SU-DHL-6 (cell line): ENCODE data around the gene HLA-DPB1.

Experiments
- H2AFZ ChIP-seq: fragments of 200-600 bp; sonication (generic); 2 replicates; pipeline ENCODE4 v1.6.1; 2014; ENCODE audit warnings: low read depth, mild to moderate bottlenecking, moderate library complexity, mixed read lengths, antibody characterized with exemption, low read length; ENCODE audit not compliant: severe bottlenecking
- H3F3A ChIP-seq: fragments of 200-600 bp; shearing (Covaris generic); 2 replicates; pipeline ENCODE4 v1.6.0; 2016; ENCODE audit warnings: antibody characterized with exemption, mild to moderate bottlenecking; ENCODE audit not compliant: insufficient read depth
- H3K27ac ChIP-seq: fragments of 200-600 bp; sonication (generic); 2 replicates; pipeline ENCODE4 v1.5.1; 2016; ENCODE audit warnings: low read depth, mild to moderate bottlenecking, low read length, moderate library complexity, mixed read lengths
- H3K27me3 ChIP-seq: fragments of 200-600 bp; sonication (generic), shearing (Covaris generic); 2 replicates; pipeline ENCODE4 v1.6.0; 2014; ENCODE audit warnings: mild to moderate bottlenecking, low read length
- H3K36me3 ChIP-seq: fragments of 200-600 bp; sonication (generic); 2 replicates; pipeline ENCODE4 v1.6.1; 2014; ENCODE audit warnings: mild to moderate bottlenecking, low read length, mixed read lengths
- H3K4me2 ChIP-seq: fragments of 300-600, 200-600 bp; shearing (Covaris generic), sonication (generic); 2 replicates; pipeline ENCODE4 v1.6.0; 2014; ENCODE audit warnings: low read length, low read depth, mild to moderate bottlenecking; ENCODE audit not compliant: poor library complexity, severe bottlenecking
- H3K4me3 ChIP-seq: fragments of 200-600 bp; sonication (generic); 2 replicates; pipeline ENCODE4 v1.5.1; 2014; ENCODE audit warnings: antibody characterized with exemption, low read length, mild to moderate bottlenecking, mixed read lengths; ENCODE audit not compliant: insufficient read depth, poor library complexity, severe bottlenecking
- H3K79me2 ChIP-seq: fragments of 200-600 bp; sonication (generic); 2 replicates; pipeline ENCODE4 v1.6.1; 2014; ENCODE audit warnings: mild to moderate bottlenecking, low read length, moderate library complexity; ENCODE audit not compliant: insufficient read depth
- H3K9ac ChIP-seq: fragments of 200-600 bp; sonication (generic); 2 replicates; pipeline ENCODE4 v1.7.0; 2014; ENCODE audit warnings: mild to moderate bottlenecking, low read length
- H3K9me2 ChIP-seq: fragments of 200-600 bp; sonication (generic); replicated peaks from 2 replicates; pipeline ENCODE4 v1.6.1; 2014; ENCODE audit warnings: low read length; ENCODE audit not compliant: insufficient read depth
- H3K9me3 ChIP-seq: fragments of 200-600 bp; sonication (generic); 2 replicates; pipeline ENCODE4 v1.6.1; 2014; ENCODE audit warnings: low read length, mixed read lengths; ENCODE audit not compliant: insufficient read depth
- H4K20me1 ChIP-seq: fragments of 200-600 bp; sonication (generic); 2 replicates; pipeline ENCODE4 v1.6.1; 2014; ENCODE audit warnings: low read depth, mild to moderate bottlenecking, antibody characterized with exemption, low read length, moderate library complexity, mixed read lengths
- EZH2phosphoT487 ChIP-seq: fragments of 200-600 bp; sonication (generic), shearing (Covaris generic); conservative IDR thresholded peaks from 2 replicates; pipeline ENCODE4 v1.6.1; 2018; ENCODE audit warnings: mild to moderate bottlenecking, antibody characterized with exemption, low read length, moderate library complexity, mixed read lengths
- TF ChIP-seq, protein P1 (sequence below): fragments of 200-600 bp; sonication (generic); IDR thresholded peaks from one replicate; pipeline ENCODE4 v1.5.1; 2017; ENCODE audit warnings: antibody characterized with exemption, mild to moderate bottlenecking, low read length, moderate library complexity; ENCODE audit not compliant: insufficient read depth, poor library complexity, severe bottlenecking

HLA-DPB1 gene

DNA sequence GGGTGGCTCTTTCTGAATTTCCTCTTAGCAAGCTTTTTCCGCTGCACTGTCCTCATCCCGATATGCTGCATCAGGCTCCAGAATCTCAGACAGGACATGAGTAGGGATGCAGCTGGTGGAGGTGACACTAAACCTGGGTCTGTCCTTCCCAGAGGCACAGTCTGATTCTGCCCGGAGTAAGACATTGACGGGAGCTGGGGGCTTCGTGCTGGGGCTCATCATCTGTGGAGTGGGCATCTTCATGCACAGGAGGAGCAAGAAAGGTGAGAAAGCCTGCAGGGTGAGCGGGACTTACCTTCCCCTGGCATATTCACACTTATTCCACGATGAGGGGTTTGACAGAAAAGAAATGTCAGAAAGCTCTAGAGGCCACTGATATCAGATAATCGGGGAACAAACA lies 9.8 kb downstream of the HLA-DPB1 start:
- H3K4me2 ChIP-seq, result no peak overlapping the region
- no peak overlapping the region for H3K9ac ChIP-seq
- H3K27me3 ChIP-seq, result no peaks in the 10 kb centered on the region
- no peak overlapping the region for H3K4me3 ChIP-seq
- no peaks in the 10 kb centered on the region for H3F3A ChIP-seq
- TF ChIP-seq EZH2phosphoT487, result no peak
- TF ChIP-seq, protein P1, sequence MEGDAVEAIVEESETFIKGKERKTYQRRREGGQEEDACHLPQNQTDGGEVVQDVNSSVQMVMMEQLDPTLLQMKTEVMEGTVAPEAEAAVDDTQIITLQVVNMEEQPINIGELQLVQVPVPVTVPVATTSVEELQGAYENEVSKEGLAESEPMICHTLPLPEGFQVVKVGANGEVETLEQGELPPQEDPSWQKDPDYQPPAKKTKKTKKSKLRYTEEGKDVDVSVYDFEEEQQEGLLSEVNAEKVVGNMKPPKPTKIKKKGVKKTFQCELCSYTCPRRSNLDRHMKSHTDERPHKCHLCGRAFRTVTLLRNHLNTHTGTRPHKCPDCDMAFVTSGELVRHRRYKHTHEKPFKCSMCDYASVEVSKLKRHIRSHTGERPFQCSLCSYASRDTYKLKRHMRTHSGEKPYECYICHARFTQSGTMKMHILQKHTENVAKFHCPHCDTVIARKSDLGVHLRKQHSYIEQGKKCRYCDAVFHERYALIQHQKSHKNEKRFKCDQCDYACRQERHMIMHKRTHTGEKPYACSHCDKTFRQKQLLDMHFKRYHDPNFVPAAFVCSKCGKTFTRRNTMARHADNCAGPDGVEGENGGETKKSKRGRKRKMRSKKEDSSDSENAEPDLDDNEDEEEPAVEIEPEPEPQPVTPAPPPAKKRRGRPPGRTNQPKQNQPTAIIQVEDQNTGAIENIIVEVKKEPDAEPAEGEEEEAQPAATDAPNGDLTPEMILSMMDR, result no peak
- no peak overlapping the region for H3K27ac ChIP-seq
- no peak overlapping the region for H2AFZ ChIP-seq
- no peaks in the 10 kb centered on the region for H3K79me2 ChIP-seq
- H3K36me3 ChIP-seq, result peaks cover 27% of the 10 kb centered on the region; the same call in 1 of the 2 replicates
- H4K20me1 ChIP-seq, result no peaks in the 10 kb centered on the region
- no peaks in the 10 kb centered on the region for H3K9me3 ChIP-seq
- no peaks in the 10 kb centered on the region for H3K9me2 ChIP-seq

- Histone ChIP-seq H3K9me2 (no peaks in the 10 kb centered on the region), H3F3A (no peaks in the 10 kb centered on the region), H3K9ac (no peak overlapping the region), H2AFZ (no peak overlapping the region), H3K4me2 (no peak overlapping the region), H3K27ac (no peak overlapping the region), H3K79me2 (no peaks in the 10 kb centered on the region), H3K27me3 (no peaks in the 10 kb centered on the region), H3K36me3 (peaks cover 27% of the 10 kb centered on the region; the same call in 1 of the 2 replicates), H3K4me3 (no peak overlapping the region), H3K9me3 (no peaks in the 10 kb centered on the region), H4K20me1 (no peaks in the 10 kb centered on the region)
- no peak for TF ChIP-seq EZH2phosphoT487
- TF ChIP-seq, protein P1, result no peak
These were observed 12.6 kb downstream of the HLA-DPB1 start for GRCh38 chr6:33088258-33088930.

- Histone ChIP-seq H3K79me2 (no peaks in the 10 kb centered on the region), H3F3A (no peaks in the 10 kb centered on the region), H3K9ac (no peak overlapping the region), H3K27ac (no peak overlapping the region), H3K9me2 (no peaks in the 10 kb centered on the region), H4K20me1 (no peaks in the 10 kb centered on the region), H3K36me3 (peaks cover 26% of the 10 kb centered on the region; the same call in 1 of the 2 replicates), H3K4me3 (no peak overlapping the region), H3K9me3 (no peaks in the 10 kb centered on the region), H3K4me2 (no peak overlapping the region), H2AFZ (no peak overlapping the region), H3K27me3 (no peaks in the 10 kb centered on the region)
- no peak for TF ChIP-seq EZH2phosphoT487
These were observed 13.3 kb downstream of the HLA-DPB1 start for GRCh38 chr6:33088931-33089620.

DNA sequence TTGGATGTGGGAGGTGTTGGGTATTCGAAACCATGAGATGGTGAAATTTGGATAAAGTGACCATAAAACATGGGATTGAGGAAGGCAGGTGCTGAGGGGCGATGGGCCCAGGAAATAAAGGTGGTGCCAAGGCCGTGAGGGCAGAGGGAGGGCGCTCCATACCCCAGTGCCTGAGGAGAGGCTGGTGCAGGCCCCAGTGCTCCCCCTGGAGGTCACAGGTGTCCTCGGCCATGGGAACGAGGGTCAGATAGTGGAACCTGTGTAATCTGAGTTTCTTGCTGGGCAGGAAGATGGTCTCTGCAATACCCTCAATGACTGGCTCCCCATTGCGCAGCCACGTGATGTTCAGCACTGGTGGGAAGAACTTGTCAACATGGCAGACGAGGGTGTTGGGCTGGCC lies 16.2 kb downstream of the HLA-DPB1 start:
- H3K27ac ChIP-seq, result no peak overlapping the region
- peak overlapping the region; percentile 75 for H2AFZ ChIP-seq
- H3K9me3 ChIP-seq, result no peaks in the 10 kb centered on the region
- H3K36me3 ChIP-seq, result 0 out of 2 replicates have a peak, but pooled peaks cover 11% of the 10 kb centered on the region
- H3K4me2 ChIP-seq, result no peak overlapping the region
- no peaks in the 10 kb centered on the region for H3K27me3 ChIP-seq
- no peaks in the 10 kb centered on the region for H3F3A ChIP-seq
- no peak overlapping the region for H3K9ac ChIP-seq
- H3K79me2 ChIP-seq, result no peaks in the 10 kb centered on the region
- no peak for TF ChIP-seq EZH2phosphoT487
- TF ChIP-seq, protein P1, result peak; percentile 98
- no peaks in the 10 kb centered on the region for H3K9me2 ChIP-seq
- no peaks in the 10 kb centered on the region for H4K20me1 ChIP-seq
- no peak overlapping the region for H3K4me3 ChIP-seq
